Measurements from ENCODE around the gene RHBDL1.
A peak's percentile ranks its signal among the peaks of the same experiment; 100 is the strongest.

RHBDL1 gene

GRCh38 chr16:658679-659571 lies 16.5 kb upstream of the RHBDL1 start:
- no peak for DNase-seq

GRCh38 chr16:659618-660017 lies 15.9 kb upstream of the RHBDL1 start:
- DNase-seq = no peak

GRCh38 chr16:660132-660458 lies 15.4 kb upstream of the RHBDL1 start:
- no peak for DNase-seq

- peak; percentile 69 for DNase-seq
Observed at GRCh38 chr16:660459-661183, 14.8 kb upstream of the RHBDL1 start.

GRCh38 chr16:661184-661821 lies 14.2 kb upstream of the RHBDL1 start:
- no peak for DNase-seq

- DNase-seq = no peak
Observed at GRCh38 chr16:662095-662494, 13.4 kb upstream of the RHBDL1 start.

- no peak for DNase-seq
Observed at GRCh38 chr16:662597-662996, 12.9 kb upstream of the RHBDL1 start.

- no peak for DNase-seq
Observed at GRCh38 chr16:666572-666971, 8.9 kb upstream of the RHBDL1 start.

GRCh38 chr16:667113-667779 lies 8.2 kb upstream of the RHBDL1 start:
- DNase-seq = no peak

- DNase-seq = peak; percentile 92
Observed at GRCh38 chr16:667780-668518, 7.5 kb upstream of the RHBDL1 start, which contains the start of gene RHOT2. Gene RHOT2, plus strand, starts transcription at chr16:668132. Its CDS starts 68 bp downstream, at chr16:668200.

- DNase-seq = no peak
Observed at GRCh38 chr16:668519-669171, 6.8 kb upstream of the RHBDL1 start.

GRCh38 chr16:669666-670065 lies 5.8 kb upstream of the RHBDL1 start:
- DNase-seq = no peak

GRCh38 chr16:670485-671352 lies 4.8 kb upstream of the RHBDL1 start:
- DNase-seq = no peak

GRCh38 chr16:671353-672131 lies 3.9 kb upstream of the RHBDL1 start:
- DNase-seq = no peak

- no peak for DNase-seq
Observed at GRCh38 chr16:672371-672770, 3.1 kb upstream of the RHBDL1 start.

GRCh38 chr16:672851-673250 lies 2.6 kb upstream of the RHBDL1 start:
- DNase-seq = no peak

- DNase-seq = no peak
Observed at GRCh38 chr16:673399-673991, 2.0 kb upstream of the RHBDL1 start.

GRCh38 chr16:674214-674881 lies 1.1 kb upstream of the RHBDL1 start:
- no peak for DNase-seq
